SK-N-SH treated with all-trans-retinoic acid at 6 μM for 48 hours (cell line): ENCODE data around the gene NHSL2.

Source experiments
- ARNTL ChIP-seq: fragments of 450-650 bp; formaldehyde crosslinking; IDR thresholded peaks from 2 replicates; pipeline ENCODE4 v1.5.0; 2020; ENCODE audit warnings: low read depth, mild to moderate bottlenecking, moderate library complexity, borderline replicate concordance
- BACH2 ChIP-seq: fragments of 250-450 bp; sonication (Bioruptor Pico); IDR thresholded peaks from 2 replicates; pipeline ENCODE4 v1.9.0; 2021; ENCODE audit warnings: mild to moderate bottlenecking, borderline replicate concordance
- CSDC2 ChIP-seq: fragments of 250-450 bp; sonication (Bioruptor Pico); IDR thresholded peaks from 2 replicates; pipeline ENCODE4 v1.5.0; 2020; ENCODE audit warnings: mild to moderate bottlenecking, moderate library complexity
- ZFP30 ChIP-seq: fragments of 450-650 bp; formaldehyde crosslinking; IDR thresholded peaks from 2 replicates; pipeline ENCODE4 v1.5.0; 2022; ENCODE audit warnings: mild to moderate bottlenecking, moderate library complexity
- ZNF565 ChIP-seq: fragments of 450-650 bp; formaldehyde crosslinking; conservative IDR thresholded peaks from 2 replicates; pipeline ENCODE4 v1.5.0; 2020; ENCODE audit warnings: low read depth, mild to moderate bottlenecking, moderate library complexity

- TF ChIP-seq ZFP30: no peak
- TF ChIP-seq CSDC2: no peak
- TF ChIP-seq ARNTL (CRISPR knock-in tag): no peak
- no peak for TF ChIP-seq BACH2 (CRISPR knock-in tag)
- no peak for TF ChIP-seq ZNF565 (CRISPR knock-in tag)
Measured at GRCh38 chrX:72080150-72080549, 169.5 kb downstream of the NHSL2 start.
